ENCODE results near the gene PPP1R26. TPM values are rescaled to one million over a fixed set of nuclear protein-coding genes. Genes with fewer than 3 reads are reported as not detected.

PPP1R26 gene, protein sequence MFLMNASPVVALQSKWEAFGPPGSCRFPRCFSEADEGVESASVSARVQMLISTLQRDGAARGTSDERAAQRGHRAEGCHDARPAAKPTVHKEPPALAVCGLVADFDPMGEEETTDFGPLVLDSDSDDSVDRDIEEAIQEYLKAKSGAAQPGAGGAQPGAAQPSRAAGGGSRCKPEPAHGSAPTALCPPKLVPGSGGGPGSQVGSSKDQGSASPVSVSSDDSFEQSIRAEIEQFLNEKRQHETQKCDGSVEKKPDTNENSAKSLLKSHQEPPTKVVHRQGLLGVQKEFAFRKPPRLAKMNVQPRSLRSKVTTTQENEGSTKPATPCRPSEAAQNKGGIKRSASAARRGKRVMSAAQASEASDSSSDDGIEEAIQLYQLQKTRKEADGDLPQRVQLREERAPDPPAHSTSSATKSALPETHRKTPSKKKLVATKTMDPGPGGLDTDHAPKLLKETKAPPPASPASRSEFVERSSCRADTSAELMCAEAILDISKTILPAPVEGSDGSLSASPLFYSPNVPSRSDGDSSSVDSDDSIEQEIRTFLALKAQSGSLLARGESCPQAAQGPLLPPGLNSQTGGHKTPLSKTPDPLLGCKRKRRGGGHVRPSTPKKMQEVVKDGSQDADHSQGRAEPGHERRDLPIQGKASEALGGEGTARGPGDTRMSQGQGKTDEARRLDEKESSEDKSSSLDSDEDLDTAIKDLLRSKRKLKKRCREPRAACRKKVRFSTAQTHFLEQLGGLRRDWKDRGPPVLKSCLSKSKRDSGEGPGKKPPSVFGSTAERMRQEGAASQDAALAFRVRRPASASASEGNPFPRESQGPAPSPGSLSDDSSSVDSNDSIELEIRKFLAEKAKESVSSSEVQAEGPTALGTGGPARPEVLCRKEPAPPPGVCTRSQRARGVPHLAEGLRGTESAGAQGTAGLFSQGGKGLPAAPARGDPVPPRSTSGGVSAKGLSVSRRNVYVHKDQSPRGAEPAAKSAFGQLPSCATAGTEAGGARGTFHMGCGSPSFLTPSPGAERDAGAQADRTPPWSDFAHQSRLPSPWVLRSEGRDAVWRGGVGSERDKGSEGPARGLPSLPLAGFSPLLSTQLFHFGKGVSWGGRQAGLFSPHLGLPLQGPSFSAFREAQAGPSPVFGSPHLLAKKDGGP (N-terminal part only)
- 26.7 and 30.4 TPM in 2 replicates for total RNA-seq

DNA sequence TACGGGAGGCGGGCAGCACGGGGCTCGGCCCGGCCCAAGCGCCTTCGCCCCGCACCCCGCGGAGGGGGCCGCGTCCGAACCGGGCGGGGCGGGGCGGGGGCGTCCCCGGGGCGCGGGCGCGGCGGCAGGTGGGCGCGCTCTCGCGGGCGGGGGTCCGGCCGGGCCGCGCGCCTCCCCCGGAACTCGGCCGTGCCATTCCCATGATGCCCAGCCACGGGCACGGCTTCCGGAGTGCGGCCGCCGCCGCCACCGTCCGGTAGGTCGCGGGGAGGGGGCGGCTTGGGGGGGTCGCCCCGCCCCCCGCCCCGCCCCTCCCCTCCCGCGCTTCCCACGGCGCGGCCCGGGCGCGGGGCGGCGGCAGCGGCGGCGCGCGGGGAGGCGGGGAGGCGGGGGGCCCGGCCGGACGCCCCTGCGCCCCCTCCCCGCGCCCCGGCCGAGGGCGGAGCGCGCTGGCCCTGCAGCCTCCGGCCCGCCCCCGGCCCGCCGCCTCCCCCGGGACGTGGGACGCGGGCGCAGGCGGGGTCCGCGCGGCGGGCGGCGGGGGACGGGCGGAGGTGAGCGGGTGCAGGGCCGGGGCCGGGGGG lies at the start of gene PPP1R26:
PPP1R26 (plus strand) TSS at position 314 of the 584 bp plus-strand sequence. CDS start 4,729 bp downstream, outside the sequence.

DNA sequence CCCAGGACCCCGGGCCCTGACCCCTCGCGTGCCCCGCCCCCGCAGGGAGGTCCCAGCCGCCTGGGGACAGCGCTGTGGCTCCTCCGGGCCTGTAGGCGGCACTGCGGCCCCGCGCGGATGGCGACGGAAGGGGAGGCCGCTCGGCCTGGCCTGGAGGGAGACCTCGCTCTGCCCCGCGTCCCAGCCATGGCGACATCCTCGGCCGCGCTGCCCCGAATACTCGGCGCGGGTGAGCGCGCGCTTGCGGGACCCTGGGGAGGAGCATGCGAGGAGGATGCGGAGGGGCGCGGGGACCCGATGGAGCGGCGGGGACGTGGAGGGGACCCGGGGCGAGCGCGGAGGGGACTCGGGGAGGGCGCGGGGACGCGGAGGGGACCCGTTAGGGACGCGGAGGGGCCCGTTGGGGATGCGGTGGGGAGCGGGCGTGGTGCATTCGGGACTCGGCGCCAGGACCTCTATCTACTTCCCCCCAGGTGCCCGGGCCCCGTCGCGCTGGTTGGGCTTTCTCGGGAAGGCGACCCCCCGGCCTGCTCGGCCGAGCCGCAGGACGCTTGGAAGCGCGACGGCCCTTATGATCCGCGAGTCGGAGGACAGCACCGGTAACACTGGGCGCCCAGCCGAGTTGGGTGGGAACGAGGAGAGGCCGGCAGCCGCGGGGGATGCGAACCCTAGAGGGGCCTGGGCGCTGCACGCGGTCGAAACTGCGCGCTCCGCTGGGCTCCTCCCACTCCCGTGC lies 21.1 kb downstream of the PPP1R26 start, which contains the start of gene MRPS2:
MRPS2 (plus strand) TSS at position 158 of the 736 bp plus-strand sequence; CDS start at position 187, 29 bp downstream.

DNA sequence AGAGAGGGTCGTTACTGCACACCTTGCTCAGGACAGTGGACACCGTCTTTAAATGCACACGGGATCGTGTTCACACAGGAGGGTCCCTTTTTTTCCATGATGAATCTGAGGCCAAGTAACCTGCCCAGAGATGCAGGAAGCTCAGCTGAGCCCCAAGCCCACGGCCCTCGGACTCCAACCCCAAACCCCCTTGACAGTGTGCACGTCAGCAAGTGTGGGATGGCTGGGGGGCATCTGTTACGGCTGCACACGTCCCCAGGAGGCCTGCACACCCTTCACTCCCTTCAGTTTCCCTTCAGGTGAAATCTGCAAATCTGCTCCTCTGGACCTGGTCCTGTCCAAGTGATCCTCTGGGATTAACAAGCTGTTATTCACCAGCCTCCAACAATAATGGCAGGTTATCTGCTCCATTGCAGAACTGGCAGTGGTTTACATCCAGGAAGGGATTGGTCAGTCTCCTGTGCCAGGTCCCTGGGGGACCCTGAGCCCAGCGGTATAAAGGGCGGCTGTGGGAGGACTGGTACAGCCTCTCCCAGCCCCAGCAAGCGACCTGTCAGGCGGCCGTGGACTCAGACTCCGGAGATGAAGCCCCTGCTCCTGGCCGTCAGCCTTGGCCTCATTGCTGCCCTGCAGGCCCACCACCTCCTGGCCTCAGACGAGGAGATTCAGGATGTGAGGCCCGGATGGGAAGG lies 41.5 kb downstream of the PPP1R26 start, which contains the start of gene LCN1:
LCN1 (plus strand) TSS at position 525 of the 692 bp plus-strand sequence; CDS start at position 583, 58 bp downstream.

Other genes starting within 250 kb of the PPP1R26 start
- gene MRPS2, start 20.9 kb downstream of the PPP1R26 start, total RNA-seq, result 18.8 and 21.8 TPM in 2 replicates
- gene LCN1, start 41.7 kb downstream of the PPP1R26 start, total RNA-seq, result not detected in 2 replicates
- gene OBP2A, start 66.3 kb downstream of the PPP1R26 start, total RNA-seq, result not detected in 2 replicates
- not detected in 2 replicates for gene PAEP, start 82.0 kb downstream of the PPP1R26 start, total RNA-seq
- not detected in 2 replicates for gene GLT6D1, start 159.8 kb downstream of the PPP1R26 start, total RNA-seq
- gene LCN9, start 183.5 kb downstream of the PPP1R26 start, total RNA-seq, result not detected in 2 replicates
- gene SOHLH1, start 219.7 kb downstream of the PPP1R26 start, total RNA-seq, result not detected in 2 replicates
- not detected in 2 replicates for gene KCNT1, start 222.4 kb downstream of the PPP1R26 start, total RNA-seq

Measured in nasal cavity respiratory epithelium epithelial cell of viscerocranial mucosa (primary cell).